Hepatocyte (in vitro differentiated cells): Measurements from ENCODE around the gene SLC8A1. TPM values are rescaled to one million over a fixed set of nuclear protein-coding genes. Genes with fewer than 3 reads are reported as not detected.

ENCODE experiments used
- DNase-seq: peaks from one replicate; pipeline ENCODE4 v3.0.0-alpha.2; 2016; ENCODE audit warnings: low spot score
- H2AFZ ChIP-seq: fragments of 200-600 bp; sonication (generic); 2 replicates; pipeline ENCODE4 v1.6.0; 2016; ENCODE audit warnings: antibody characterized with exemption, mild to moderate bottlenecking
- H3K27ac ChIP-seq: fragments of 200-600 bp; sonication (generic); 2 replicates; pipeline ENCODE4 v1.5.1; 2016; ENCODE audit warnings: mild to moderate bottlenecking
- H3K27me3 ChIP-seq: fragments of 200-600 bp; sonication (generic); 2 replicates; pipeline ENCODE4 v1.6.1; 2016
- H3K36me3 ChIP-seq: fragments of 200-600 bp; sonication (generic); replicated peaks from 2 replicates; pipeline ENCODE4 v1.5.1; 2016; ENCODE audit warnings: low read depth; ENCODE audit not compliant: insufficient read depth
- H3K4me1 ChIP-seq: fragments of 200-600 bp; sonication (generic); 2 replicates; pipeline ENCODE4 v1.5.1; 2016; ENCODE audit warnings: mild to moderate bottlenecking, moderate library complexity; ENCODE audit not compliant: insufficient read depth
- H3K4me2 ChIP-seq: fragments of 200-600 bp; sonication (generic); 2 replicates; pipeline ENCODE4 v1.6.0; 2016
- H3K4me3 ChIP-seq: fragments of 200-600 bp; sonication (generic); 2 replicates; pipeline ENCODE4 v1.5.1; 2016; ENCODE audit warnings: mild to moderate bottlenecking
- H3K79me2 ChIP-seq: fragments of 200-600 bp; sonication (generic); 2 replicates; pipeline ENCODE4 v1.6.0; 2017; ENCODE audit warnings: mild to moderate bottlenecking
- H3K9me2 ChIP-seq: fragments of 200-600 bp; sonication (generic); replicated peaks from 2 replicates; pipeline ENCODE4 v1.6.0; 2017; ENCODE audit warnings: mild to moderate bottlenecking; ENCODE audit not compliant: insufficient read depth
- H3K9me3 ChIP-seq: fragments of 200-600 bp; sonication (generic); 2 replicates; pipeline ENCODE4 v1.5.1; 2016; ENCODE audit warnings: low read depth, mild to moderate bottlenecking
- H4K20me1 ChIP-seq: fragments of 200-600 bp; sonication (generic); 2 replicates; pipeline ENCODE4 v1.6.0; 2016; ENCODE audit warnings: mild to moderate bottlenecking; ENCODE audit not compliant: insufficient read depth, poor library complexity, severe bottlenecking
- CTCF ChIP-seq: fragments of 200-600 bp; sonication (generic); IDR thresholded peaks from 2 replicates; pipeline ENCODE4 v1.5.1; 2016; ENCODE audit warnings: antibody characterized with exemption, mild to moderate bottlenecking; ENCODE audit not compliant: poor library complexity
- EZH2 ChIP-seq: fragments of 200-600 bp; sonication (generic); IDR thresholded peaks from 2 replicates; pipeline ENCODE4 v1.6.1; 2016; ENCODE audit warnings: antibody characterized with exemption, mild to moderate bottlenecking, borderline replicate concordance
- EZH2phosphoT487 ChIP-seq: fragments of 200-600 bp; sonication (generic); IDR thresholded peaks from one replicate; pipeline ENCODE4 v1.6.1; 2018; ENCODE audit warnings: antibody characterized with exemption, mild to moderate bottlenecking, low read depth, moderate library complexity; ENCODE audit not compliant: unreplicated experiment, severe bottlenecking
- WGBS: methylation state at CpG from one replicate; pipeline ENCODE4 v1.1.6; 2016; ENCODE audit warnings: low lambda C conversion rate; ENCODE audit errors: missing lambda C conversion rate; 5-methylcytosine and 5-hydroxymethylcytosine counted together
- polyA plus RNA-seq: library from polyadenylated mRNA; unstranded; fragments of >200 nt; fragmentation: Nextera tagmentation; extraction: Ambion mirVana; gene quantifications from 2 replicates; pipeline ENCODE4 v1.2.1, GENCODE V29; 2016
- total RNA-seq: library from RNA; depleted of rRNA; stranded (reverse); fragments of >200 nt; gene quantifications from 2 replicates; pipeline ENCODE4 v1.2.3, GENCODE V29; 2014

Gene SLC8A1
- total and polyA plus RNA-seq, 2 experiments from 2014 or later: 2.2 to 8.9 TPM

DNA sequence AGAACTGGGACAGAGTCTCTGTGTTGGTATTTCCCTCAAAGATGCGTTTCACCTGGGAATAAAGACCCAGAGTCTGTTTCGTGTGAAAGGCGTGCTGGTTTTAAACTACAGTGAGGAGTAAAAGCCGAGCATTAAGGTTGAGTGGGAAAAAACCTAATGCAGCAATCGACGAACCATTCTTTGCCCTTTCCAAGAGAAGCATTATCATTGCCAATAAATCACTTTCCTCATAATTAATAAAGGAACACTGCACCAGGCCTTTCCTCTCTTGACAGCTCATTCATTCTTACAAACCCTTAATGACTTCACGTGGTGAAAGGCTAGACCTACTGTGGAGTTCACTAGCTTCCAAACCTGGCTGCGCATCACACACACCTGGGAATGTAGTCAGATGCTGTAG is 896 bp upstream of the SLC8A1 start:
- H3K27ac ChIP-seq: no peak overlapping the region
- H3K9me3 ChIP-seq: no peaks in the 10 kb centered on the region
- 62% methylated on average over 8 of the region's 8 CpGs for WGBS
- H3K4me3 ChIP-seq: peak overlapping the region; percentile 41
- peak overlapping the region; percentile 83 for H3K4me2 ChIP-seq
- no peaks in the 10 kb centered on the region for H3K9me2 ChIP-seq
- peak overlapping the region; percentile 23 for H2AFZ ChIP-seq
- H3K27me3 ChIP-seq: peaks cover 35% of the 10 kb centered on the region
- H3K36me3 ChIP-seq: no peaks in the 10 kb centered on the region
- H3K4me1 ChIP-seq: no peaks in the 10 kb centered on the region
- no peak for TF ChIP-seq EZH2phosphoT487
- TF ChIP-seq EZH2: no peak
- TF ChIP-seq CTCF: no peak
- DNase-seq: no peak
- no peaks in the 10 kb centered on the region for H3K79me2 ChIP-seq
- no peaks in the 10 kb centered on the region for H4K20me1 ChIP-seq

GRCh38 chr2:40450796-40451430 is 977 bp downstream of the SLC8A1 start:
- Histone ChIP-seq H3K4me1 (no peaks in the 10 kb centered on the region), H3K27me3 (peaks cover 35% of the 10 kb centered on the region), H3K27ac (peak overlapping the region; percentile 70), H3K4me2 (peak overlapping the region; percentile 83), H3K79me2 (no peaks in the 10 kb centered on the region), H3K9me2 (no peaks in the 10 kb centered on the region), H3K36me3 (no peaks in the 10 kb centered on the region), H3K4me3 (peak overlapping the region; percentile 58), H3K9me3 (no peaks in the 10 kb centered on the region), H4K20me1 (no peaks in the 10 kb centered on the region), H2AFZ (peak overlapping the region; percentile 48)
- TF ChIP-seq CTCF (no peak), EZH2phosphoT487 (no peak), EZH2 (no peak)
- DNase-seq: peak; percentile 28
- WGBS: 8% methylated on average over 16 of the region's 18 CpGs

GRCh38 chr2:40450066-40450795 is 1.7 kb downstream of the SLC8A1 start:
- H3K36me3 ChIP-seq: no peaks in the 10 kb centered on the region
- DNase-seq: no peak
- TF ChIP-seq CTCF (no peak), EZH2 (no peak), EZH2phosphoT487 (no peak)
- peak overlapping the region; percentile 59 for H3K27ac ChIP-seq
- no peaks in the 10 kb centered on the region for H3K9me3 ChIP-seq
- H4K20me1 ChIP-seq: no peaks in the 10 kb centered on the region
- no peak overlapping the region for H2AFZ ChIP-seq
- H3K79me2 ChIP-seq: no peaks in the 10 kb centered on the region
- WGBS: 73% methylated on average over 12 of the region's 12 CpGs
- H3K4me3 ChIP-seq: peak overlapping the region; percentile 15
- peak overlapping the region; percentile 83 for H3K4me2 ChIP-seq
- peaks cover 35% of the 10 kb centered on the region for H3K27me3 ChIP-seq
- H3K9me2 ChIP-seq: no peaks in the 10 kb centered on the region
- H3K4me1 ChIP-seq: no peaks in the 10 kb centered on the region
